ENCODE results near the gene EEPD1.
"Not testable (repeated sequence)": the region's sequence is repeated elsewhere in the genome, so short reads cannot be mapped to it uniquely, and the experiment has no call there.

Gene EEPD1

GRCh38 chr7:36304099-36304425 is 151.0 kb downstream of the EEPD1 start:
- no peak for DNase-seq

- DNase-seq, result no peak
These were observed 152.2 kb downstream of the EEPD1 start for GRCh38 chr7:36305226-36305625.

- no peak for DNase-seq
These were observed 152.6 kb downstream of the EEPD1 start for GRCh38 chr7:36305648-36306047.

GRCh38 chr7:36306222-36306621 is 153.2 kb downstream of the EEPD1 start:
- no peak for DNase-seq

- no peak for DNase-seq
These were observed 153.7 kb downstream of the EEPD1 start for GRCh38 chr7:36306722-36307121.

GRCh38 chr7:36308031-36308430 is 155.0 kb downstream of the EEPD1 start:
- no peak for DNase-seq

- no peak for DNase-seq
These were observed 156.2 kb downstream of the EEPD1 start for GRCh38 chr7:36309301-36309700.

GRCh38 chr7:36309716-36310115 is 156.7 kb downstream of the EEPD1 start:
- DNase-seq, result no peak

GRCh38 chr7:36310897-36311296 is 157.8 kb downstream of the EEPD1 start:
- no peak for DNase-seq

GRCh38 chr7:36311539-36311938 is 158.5 kb downstream of the EEPD1 start:
- no peak for DNase-seq

GRCh38 chr7:36312064-36312914 is 159.2 kb downstream of the EEPD1 start:
- DNase-seq, result no peak

- DNase-seq, result no peak
These were observed 159.9 kb downstream of the EEPD1 start for GRCh38 chr7:36312915-36313334.

- DNase-seq, result no peak
These were observed 160.6 kb downstream of the EEPD1 start for GRCh38 chr7:36313607-36314006.

- DNase-seq, result no peak
These were observed 161.4 kb downstream of the EEPD1 start for GRCh38 chr7:36314491-36314890.

GRCh38 chr7:36315309-36315944 is 162.4 kb downstream of the EEPD1 start:
- no peak for DNase-seq

- no peak for DNase-seq
These were observed 163.3 kb downstream of the EEPD1 start for GRCh38 chr7:36316319-36316718.

GRCh38 chr7:36317276-36317675 is 164.2 kb downstream of the EEPD1 start:
- DNase-seq, result no peak

- DNase-seq, result no peak
These were observed 165.1 kb downstream of the EEPD1 start for GRCh38 chr7:36318116-36318515.

GRCh38 chr7:36321284-36321683 is 168.2 kb downstream of the EEPD1 start:
- not testable (repeated sequence) for DNase-seq

GRCh38 chr7:36336390-36336789 is 183.3 kb downstream of the EEPD1 start:
- DNase-seq, result no peak

- no peak for DNase-seq
These were observed 185.2 kb downstream of the EEPD1 start for GRCh38 chr7:36338256-36338655.

GRCh38 chr7:36343548-36343947 is 190.5 kb downstream of the EEPD1 start:
- DNase-seq, result no peak

- no peak for DNase-seq
These were observed 191.6 kb downstream of the EEPD1 start for GRCh38 chr7:36344622-36345021.

GRCh38 chr7:36346260-36346831 is 193.3 kb downstream of the EEPD1 start:
- no peak for DNase-seq

All from effector CD4-positive, alpha-beta T cell (primary cell).